SU-DHL-6 (cell line): Measurements from ENCODE around the gene MED15.

Experiments used
- H2AFZ ChIP-seq: fragments of 200-600 bp; sonication (generic); 2 replicates; pipeline ENCODE4 v1.6.1; 2014; ENCODE audit warnings: low read depth, mild to moderate bottlenecking, moderate library complexity, mixed read lengths, antibody characterized with exemption, low read length; ENCODE audit not compliant: severe bottlenecking
- H3F3A ChIP-seq: fragments of 200-600 bp; shearing (Covaris generic); 2 replicates; pipeline ENCODE4 v1.6.0; 2016; ENCODE audit warnings: antibody characterized with exemption, mild to moderate bottlenecking; ENCODE audit not compliant: insufficient read depth
- H3K27ac ChIP-seq: fragments of 200-600 bp; sonication (generic); 2 replicates; pipeline ENCODE4 v1.5.1; 2016; ENCODE audit warnings: low read depth, mild to moderate bottlenecking, low read length, moderate library complexity, mixed read lengths
- H3K27me3 ChIP-seq: fragments of 200-600 bp; sonication (generic), shearing (Covaris generic); 2 replicates; pipeline ENCODE4 v1.6.0; 2014; ENCODE audit warnings: mild to moderate bottlenecking, low read length
- H3K36me3 ChIP-seq: fragments of 200-600 bp; sonication (generic); 2 replicates; pipeline ENCODE4 v1.6.1; 2014; ENCODE audit warnings: mild to moderate bottlenecking, low read length, mixed read lengths
- H3K4me2 ChIP-seq: fragments of 300-600, 200-600 bp; shearing (Covaris generic), sonication (generic); 2 replicates; pipeline ENCODE4 v1.6.0; 2014; ENCODE audit warnings: low read length, low read depth, mild to moderate bottlenecking; ENCODE audit not compliant: poor library complexity, severe bottlenecking
- H3K4me3 ChIP-seq: fragments of 200-600 bp; sonication (generic); 2 replicates; pipeline ENCODE4 v1.5.1; 2014; ENCODE audit warnings: antibody characterized with exemption, low read length, mild to moderate bottlenecking, mixed read lengths; ENCODE audit not compliant: insufficient read depth, poor library complexity, severe bottlenecking
- H3K79me2 ChIP-seq: fragments of 200-600 bp; sonication (generic); 2 replicates; pipeline ENCODE4 v1.6.1; 2014; ENCODE audit warnings: mild to moderate bottlenecking, low read length, moderate library complexity; ENCODE audit not compliant: insufficient read depth
- H3K9ac ChIP-seq: fragments of 200-600 bp; sonication (generic); 2 replicates; pipeline ENCODE4 v1.7.0; 2014; ENCODE audit warnings: mild to moderate bottlenecking, low read length
- H3K9me2 ChIP-seq: fragments of 200-600 bp; sonication (generic); replicated peaks from 2 replicates; pipeline ENCODE4 v1.6.1; 2014; ENCODE audit warnings: low read length; ENCODE audit not compliant: insufficient read depth
- H3K9me3 ChIP-seq: fragments of 200-600 bp; sonication (generic); 2 replicates; pipeline ENCODE4 v1.6.1; 2014; ENCODE audit warnings: low read length, mixed read lengths; ENCODE audit not compliant: insufficient read depth
- H4K20me1 ChIP-seq: fragments of 200-600 bp; sonication (generic); 2 replicates; pipeline ENCODE4 v1.6.1; 2014; ENCODE audit warnings: low read depth, mild to moderate bottlenecking, antibody characterized with exemption, low read length, moderate library complexity, mixed read lengths
- CTCF ChIP-seq: fragments of 200-600 bp; sonication (generic); IDR thresholded peaks from one replicate; pipeline ENCODE4 v1.5.1; 2017; ENCODE audit warnings: antibody characterized with exemption, mild to moderate bottlenecking, low read length, moderate library complexity; ENCODE audit not compliant: insufficient read depth, poor library complexity, severe bottlenecking
- EZH2phosphoT487 ChIP-seq: fragments of 200-600 bp; sonication (generic), shearing (Covaris generic); conservative IDR thresholded peaks from 2 replicates; pipeline ENCODE4 v1.6.1; 2018; ENCODE audit warnings: mild to moderate bottlenecking, antibody characterized with exemption, low read length, moderate library complexity, mixed read lengths

Gene MED15

GRCh38 chr22:20530368-20531153 lies 23.2 kb downstream of the MED15 start:
- no peaks in the 10 kb centered on the region for H4K20me1 ChIP-seq

GRCh38 chr22:20531154-20531403 lies 23.7 kb downstream of the MED15 start:
- Histone ChIP-seq H3K27me3 (no peaks in the 10 kb centered on the region), H3K27ac (no peak overlapping the region), H3F3A (no peaks in the 10 kb centered on the region), H3K36me3 (no peaks in the 10 kb centered on the region), H3K9ac (no peak overlapping the region), H3K4me2 (no peak overlapping the region), H3K4me3 (no peak overlapping the region), H3K79me2 (peaks cover 6% of the 10 kb centered on the region; the same call in 1 of the 2 replicates), H2AFZ (no peak overlapping the region), H4K20me1 (no peaks in the 10 kb centered on the region), H3K9me3 (no peaks in the 10 kb centered on the region), H3K9me2 (no peaks in the 10 kb centered on the region)
- TF ChIP-seq CTCF (no peak), EZH2phosphoT487 (no peak)

More at GRCh38 chr22:20530368-20531153, 23.2 kb downstream of the MED15 start:
- no peak overlapping the region for H3K9ac ChIP-seq
- TF ChIP-seq EZH2phosphoT487: no peak
- TF ChIP-seq CTCF: no peak
- peaks cover 6% of the 10 kb centered on the region; the same call in 1 of the 2 replicates for H3K79me2 ChIP-seq
- H3F3A ChIP-seq: no peaks in the 10 kb centered on the region
- no peaks in the 10 kb centered on the region for H3K9me3 ChIP-seq
- H3K27me3 ChIP-seq: no peaks in the 10 kb centered on the region
- no peak overlapping the region for H3K4me3 ChIP-seq
- H3K27ac ChIP-seq: no peak overlapping the region
- H2AFZ ChIP-seq: no peak overlapping the region
- no peak overlapping the region for H3K4me2 ChIP-seq
- H3K36me3 ChIP-seq: no peaks in the 10 kb centered on the region
- no peaks in the 10 kb centered on the region for H3K9me2 ChIP-seq

- Histone ChIP-seq H2AFZ (no peak overlapping the region), H3K9me2 (no peaks in the 10 kb centered on the region), H4K20me1 (no peaks in the 10 kb centered on the region), H3F3A (no peaks in the 10 kb centered on the region), H3K79me2 (peaks cover 6% of the 10 kb centered on the region; the same call in 1 of the 2 replicates), H3K27me3 (no peaks in the 10 kb centered on the region), H3K4me3 (no peak overlapping the region), H3K9me3 (no peaks in the 10 kb centered on the region), H3K27ac (no peak overlapping the region), H3K36me3 (no peaks in the 10 kb centered on the region), H3K9ac (no peak overlapping the region), H3K4me2 (no peak overlapping the region)
- TF ChIP-seq CTCF: no peak
- TF ChIP-seq EZH2phosphoT487: no peak
These were observed 24.2 kb downstream of the MED15 start for GRCh38 chr22:20531404-20532201.
